K562 (cell line): ENCODE measurements around the gene SLC5A6. TPM values are rescaled to one million over a fixed set of nuclear protein-coding genes. Genes with fewer than 3 reads are reported as not detected.

Experiments used
- ARID3A ChIP-seq: IDR thresholded peaks from 2 replicates; pipeline ENCODE4 v1.6.1; 2012; ENCODE audit warnings: low read depth, low read length, improper control_type of control experiment, borderline replicate concordance
- BDP1 ChIP-seq: IDR thresholded peaks from 3 replicates; pipeline ENCODE4 v1.6.1; 2011; ENCODE audit not compliant: insufficient read length, insufficient read depth
- BHLHE40 ChIP-seq: IDR thresholded peaks from 2 replicates; pipeline ENCODE4 v1.6.1; 2011; ENCODE audit warnings: low read length, improper control_type of control experiment
- CBFB ChIP-seq: sonication (generic); formaldehyde crosslinking; IDR thresholded peaks from 2 replicates; pipeline ENCODE4 v1.4.0; 2020; ENCODE audit warnings: mild to moderate bottlenecking, missing genetic modification reagents
- E2F6 ChIP-seq, 2 experiments: IDR thresholded peaks; 2 replicates each; pipeline ENCODE4 v1.6.1; 2011; ENCODE audit warnings: borderline replicate concordance in 1 of 2, control low read depth in 1 of 2, low read depth in 1 of 2, low read length in 1 of 2, mild to moderate bottlenecking in 1 of 2, mixed read lengths in 1 of 2, moderate library complexity in 1 of 2; ENCODE audit not compliant: insufficient read depth in 1 of 2, insufficient read length in 1 of 2, poor library complexity in 1 of 2, severe bottlenecking in 1 of 2; ENCODE audit errors: extremely low read depth in 1 of 2
- EGR1 ChIP-seq: fragments of 450-650 bp; conservative IDR thresholded peaks from 2 replicates; pipeline ENCODE4 v1.6.1; 2017; ENCODE audit warnings: mild to moderate bottlenecking
- KDM1A ChIP-seq, 2 experiments: fragments of 450-650 bp; IDR thresholded peaks; 2 replicates each; pipeline ENCODE4 v1.6.1; 2016; ENCODE audit warnings: mild to moderate bottlenecking in 2 of 2
- MIER1 ChIP-seq: fragments of 450-650 bp; IDR thresholded peaks from 2 replicates; pipeline ENCODE4 v1.6.1; 2016; ENCODE audit warnings: antibody characterized with exemption, mild to moderate bottlenecking, low read depth
- MYBL2 ChIP-seq, 2 experiments: fragments of 450-650 bp in 1 of 2; sonication (generic) in 1 of 2; formaldehyde crosslinking in 1 of 2; IDR thresholded peaks; 2 replicates each; pipeline versions ENCODE4 v1.6.1 to v1.8.1; 2017 to 2022; ENCODE audit warnings: borderline replicate concordance in 1 of 2, inconsistent platforms in 1 of 2, low read depth in 1 of 2, mild to moderate bottlenecking in 1 of 2, missing genetic modification reagents in 1 of 2, moderate library complexity in 1 of 2
- NELFE ChIP-seq: IDR thresholded peaks from 2 replicates; pipeline ENCODE4 v1.6.1; 2011; ENCODE audit warnings: mild to moderate bottlenecking; ENCODE audit not compliant: insufficient read depth, insufficient read length
- RBM14 ChIP-seq: fragments of 200-400 bp; formaldehyde crosslinking; IDR thresholded peaks from 2 replicates; pipeline ENCODE4 v1.6.1; 2018; ENCODE audit warnings: low read depth, mild to moderate bottlenecking, low read length, moderate library complexity, borderline replicate concordance; ENCODE audit not compliant: insufficient read depth
- SMARCC2 ChIP-seq: fragments of 450-650 bp; IDR thresholded peaks from 2 replicates; pipeline ENCODE4 v1.6.1; 2017; ENCODE audit warnings: antibody characterized with exemption, moderate library complexity, mild to moderate bottlenecking, low read depth
- SRSF7 ChIP-seq: fragments of 200-400 bp; formaldehyde crosslinking; optimal IDR thresholded peaks from 2 replicates; pipeline ENCODE3; 2017; ENCODE audit warnings: mild to moderate bottlenecking, low read depth, low read length
- SRSF9 ChIP-seq: fragments of 200-400 bp; formaldehyde crosslinking; IDR thresholded peaks from 2 replicates; pipeline ENCODE4 v1.6.1; 2017; ENCODE audit warnings: low read depth, low read length, borderline replicate concordance
- TCF3 ChIP-seq: sonication (generic); formaldehyde crosslinking; IDR thresholded peaks from 2 replicates; pipeline ENCODE4 v1.4.0; 2020; ENCODE audit warnings: mild to moderate bottlenecking, missing genetic modification reagents
- polyA plus RNA-seq, 8 experiments: library from polyadenylated mRNA; depleted of rRNA in 4 of 8; stranded (reverse) in 5 of 8; unstranded in 3 of 8; fragments of >200 nt; fragmentation: Nextera tagmentation in 2 of 8; fragmentation: Illumina TruSeq in 1 of 8; extraction: Ambion mirVana in 2 of 8; extraction: Trizol in 1 of 8; gene quantifications; 2 replicates each; pipeline versions ENCODE4 v1.2.1 to v1.2.3, GENCODE V29; 2011 to 2014; ENCODE audit warnings: inconsistent platforms in 1 of 8, missing spikeins in 1 of 8
- total RNA-seq, 7 experiments: library from RNA; depleted of rRNA in 6 of 7; stranded (reverse); fragments of >200 nt in 6 of 7; fragmentation: Illumina TruSeq in 2 of 7; extraction: Trizol in 2 of 7; gene quantifications; 2 replicates each; pipeline versions ENCODE4 v1.2.1 to v1.2.3, GENCODE V29; 2011 to 2021; ENCODE audit warnings: low replicate concordance in 1 of 7
- TF ChIP-seq, protein P1 (sequence below): fragments of 450-650 bp; IDR thresholded peaks from 2 replicates; pipeline ENCODE4 v1.6.1; 2018; ENCODE audit warnings: mild to moderate bottlenecking, low read depth; ENCODE audit not compliant: partially characterized antibody
- TF ChIP-seq, protein P2 (sequence below): fragments of 250-450 bp; sonication (Bioruptor Pico); IDR thresholded peaks from 2 replicates; pipeline ENCODE4 v1.9.0; 2021; ENCODE audit warnings: mild to moderate bottlenecking, inconsistent platforms

The SLC5A6 gene
- total and polyA plus RNA-seq, 9 of the 15 experiments (the other 6 are each of a cell fraction or from before 2014, with no cell fraction given) = 32.6 to 137 (median 107) TPM

GRCh38 chr2:27217173-27218121 lies 5.4 kb upstream of the SLC5A6 start, which contains the start of gene CAD (continued):
- no peak for TF ChIP-seq SRSF7
- TF ChIP-seq MIER1 = no peak
- TF ChIP-seq ARID3A = no peak
- TF ChIP-seq, protein P1, sequence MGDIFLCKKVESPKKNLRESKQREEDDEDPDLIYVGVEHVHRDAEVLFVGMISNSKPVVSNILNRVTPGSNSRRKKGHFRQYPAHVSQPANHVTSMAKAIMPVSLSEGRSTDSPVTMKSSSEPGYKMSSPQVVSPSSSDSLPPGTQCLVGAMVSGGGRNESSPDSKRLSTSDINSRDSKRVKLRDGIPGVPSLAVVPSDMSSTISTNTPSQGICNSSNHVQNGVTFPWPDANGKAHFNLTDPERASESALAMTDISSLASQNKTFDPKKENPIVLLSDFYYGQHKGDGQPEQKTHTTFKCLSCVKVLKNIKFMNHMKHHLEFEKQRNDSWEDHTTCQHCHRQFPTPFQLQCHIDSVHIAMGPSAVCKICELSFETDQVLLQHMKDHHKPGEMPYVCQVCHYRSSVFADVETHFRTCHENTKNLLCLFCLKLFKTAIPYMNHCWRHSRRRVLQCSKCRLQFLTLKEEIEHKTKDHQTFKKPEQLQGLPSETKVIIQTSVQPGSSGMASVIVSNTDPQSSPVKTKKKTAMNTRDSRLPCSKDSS = no peak
- TF ChIP-seq MYBL2 (IDR thresholded peaks at IDR 0.05; ENCODE audit: low read depth) = no peak
- TF ChIP-seq MYBL2 (CRISPR knock-in tag; IDR thresholded peaks at IDR 0.05; ENCODE audit: borderline replicate concordance) = no peak
- peak; percentile 66 for TF ChIP-seq BHLHE40
- no peak for TF ChIP-seq SRSF9
- peak; percentile 97 for TF ChIP-seq E2F6 (IDR thresholded peaks at IDR 0.05; ENCODE audit: borderline replicate concordance in 1 of 2, extremely low read depth in 1 of 2, insufficient read depth in 1 of 2, insufficient read length in 1 of 2, low read depth in 1 of 2, low read length in 1 of 2, poor library complexity in 1 of 2, severe bottlenecking in 1 of 2)
- TF ChIP-seq SMARCC2 = no peak
- TF ChIP-seq, protein P2, sequence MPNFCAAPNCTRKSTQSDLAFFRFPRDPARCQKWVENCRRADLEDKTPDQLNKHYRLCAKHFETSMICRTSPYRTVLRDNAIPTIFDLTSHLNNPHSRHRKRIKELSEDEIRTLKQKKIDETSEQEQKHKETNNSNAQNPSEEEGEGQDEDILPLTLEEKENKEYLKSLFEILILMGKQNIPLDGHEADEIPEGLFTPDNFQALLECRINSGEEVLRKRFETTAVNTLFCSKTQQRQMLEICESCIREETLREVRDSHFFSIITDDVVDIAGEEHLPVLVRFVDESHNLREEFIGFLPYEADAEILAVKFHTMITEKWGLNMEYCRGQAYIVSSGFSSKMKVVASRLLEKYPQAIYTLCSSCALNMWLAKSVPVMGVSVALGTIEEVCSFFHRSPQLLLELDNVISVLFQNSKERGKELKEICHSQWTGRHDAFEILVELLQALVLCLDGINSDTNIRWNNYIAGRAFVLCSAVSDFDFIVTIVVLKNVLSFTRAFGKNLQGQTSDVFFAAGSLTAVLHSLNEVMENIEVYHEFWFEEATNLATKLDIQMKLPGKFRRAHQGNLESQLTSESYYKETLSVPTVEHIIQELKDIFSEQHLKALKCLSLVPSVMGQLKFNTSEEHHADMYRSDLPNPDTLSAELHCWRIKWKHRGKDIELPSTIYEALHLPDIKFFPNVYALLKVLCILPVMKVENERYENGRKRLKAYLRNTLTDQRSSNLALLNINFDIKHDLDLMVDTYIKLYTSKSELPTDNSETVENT (CRISPR knock-in tag) = no peak
- no peak for TF ChIP-seq BDP1
- TF ChIP-seq RBM14 = peak; percentile 55; the same call in 1 of the 2 replicates
- TF ChIP-seq EGR1 = peak; percentile 78
- TF ChIP-seq TCF3 = no peak; the same call in 1 of the 2 replicates
- no peak for TF ChIP-seq KDM1A (IDR thresholded peaks at IDR 0.05)
- TF ChIP-seq CBFB (CRISPR knock-in tag) = no peak
- no peak for TF ChIP-seq NELFE
